Spleen (tissue), 11 donors: Measurements from ENCODE around the gene PALD1. TPM values are rescaled to one million over a fixed set of nuclear protein-coding genes. Genes with fewer than 3 reads are reported as not detected.
A peak's percentile ranks its signal among the peaks of the same experiment; 100 is the strongest.

Experiments
- DNase-seq: peaks from one replicate; pipeline ENCODE4 v3.0.0-alpha.2; 2020
- H3K27ac ChIP-seq, 8 donors: fragments of 200-600 bp; sonication (generic) in 7 of 8; 1 replicate in 4 of 8; 2 replicates in 4 of 8; pipeline versions ENCODE4 v1.5.0 to v1.8.0; 2016 to 2021; ENCODE audit warnings: inconsistent platforms in 4 of 8, mild to moderate bottlenecking in 4 of 8, moderate library complexity in 1 of 8
- H3K27me3 ChIP-seq, 7 donors: fragments of 200-600 bp; sonication (generic) in 6 of 7; replicated peaks in 1 of 7; 1 replicate in 4 of 7; 2 replicates in 3 of 7; pipeline versions ENCODE4 v1.5.0 to v1.8.0; 2016 to 2021; ENCODE audit warnings: inconsistent platforms in 3 of 7, mild to moderate bottlenecking in 1 of 7
- H3K36me3 ChIP-seq, 6 donors: fragments of 200-600 bp; sonication (generic) in 5 of 6; 1 replicate in 4 of 6; 2 replicates in 2 of 6; pipeline versions ENCODE4 v1.5.0 to v1.8.0; 2016 to 2021; ENCODE audit warnings: inconsistent platforms in 2 of 6
- H3K4me1 ChIP-seq, 6 donors: fragments of 200-600 bp; sonication (generic) in 5 of 6; 1 replicate in 3 of 6; 2 replicates in 3 of 6; pipeline versions ENCODE4 v1.5.0 to v1.8.0; 2016 to 2021; ENCODE audit warnings: inconsistent platforms in 3 of 6
- H3K4me3 ChIP-seq, 8 donors: fragments of 200-600 bp; sonication (generic) in 7 of 8; 1 replicate in 4 of 8; 2 replicates in 4 of 8; pipeline versions ENCODE4 v1.5.0 to v1.8.0; 2016 to 2021; ENCODE audit warnings: inconsistent platforms in 4 of 8, mild to moderate bottlenecking in 4 of 8, moderate library complexity in 2 of 8
- H3K9me3 ChIP-seq, 8 donors: fragments of 200-600 bp; sonication (generic) in 7 of 8; 1 replicate in 4 of 8; 2 replicates in 4 of 8; pipeline versions ENCODE4 v1.5.0 to v1.8.0; 2016 to 2021; ENCODE audit warnings: inconsistent platforms in 4 of 8
- POLR2A ChIP-seq, 3 donors: fragments of 450-650 bp; IDR thresholded peaks; one replicate each; pipeline ENCODE4 v1.5.1; 2017; ENCODE audit warnings: antibody characterized with exemption in 3 of 3, mild to moderate bottlenecking in 1 of 3
- POLR2AphosphoS5 ChIP-seq, 3 donors: sonication (generic); formaldehyde crosslinking; IDR thresholded peaks; one replicate each; pipeline ENCODE4 v1.5.1; 2017; ENCODE audit warnings: antibody characterized with exemption in 3 of 3
- WGBS, 5 donors: extraction: QIAGEN DNeasy Blood & Tissue Kit in 3 of 5; methylation state at CpG; one replicate each; pipeline versions ENCODE4 v1.1.5 to v1.1.7; 2013 to 2018; 5-methylcytosine and 5-hydroxymethylcytosine counted together
- intact Hi-C: fragments of 100-400 bp; cut with DNase I; formaldehyde crosslinking; loops from one replicate; pipeline ENCODE4 v1.15.0; 2023; ENCODE audit warnings: low total_unique reads
- polyA plus RNA-seq, 3 donors: library from polyadenylated mRNA; stranded (reverse); fragments of 200-250 nt; gene quantifications; one replicate each; pipeline ENCODE4 v1.2.1, GENCODE V29; 2013
- total RNA-seq, 7 donors: library from RNA; depleted of rRNA in 3 of 7; stranded (reverse); fragments of >200 nt in 3 of 7; fragmentation: NEBNext Ultra II Directional in 4 of 7; extraction: Animal tissue kit (Norgen Biotek cat#: 25700) in 4 of 7; gene quantifications; one replicate each; pipeline versions ENCODE4 v1.1.0 to v1.2.1, GENCODE V29; 2016 to 2021
- TF ChIP-seq, protein P1 (sequence below), 11 experiments: fragments of 200-600 bp in 7 of 11; fragments of 450-650 bp in 4 of 11; sonication (generic) in 4 of 11; IDR thresholded peaks in 8 of 11; conservative IDR thresholded peaks in 3 of 11; 1 replicate in 7 of 11; 2 replicates in 4 of 11; pipeline versions ENCODE4 v1.4.0 to v1.8.0; 2016 to 2021; ENCODE audit warnings: antibody characterized with exemption in 11 of 11, inconsistent platforms in 4 of 11, mild to moderate bottlenecking in 1 of 11
- donor health status: healthy with polysubstance abuse.
- donor health status: DM: no; HTN: no; CAD: no; lungs with moderate emphysema.
- donor health status: DM: no; HTN: no; CAD: no.
- donor health status: Bipolar disorder and iron deficiency.
- donor health status: healthy.
- donor health status: DM: no; HTN: no; CAD: no.
- donor health status: DM: yes; HTN: yes; CAD: no.

PALD1 gene
- total and polyA plus RNA-seq, 10 donors: 7.7 to 27.8 (median 19.5) TPM

DNA sequence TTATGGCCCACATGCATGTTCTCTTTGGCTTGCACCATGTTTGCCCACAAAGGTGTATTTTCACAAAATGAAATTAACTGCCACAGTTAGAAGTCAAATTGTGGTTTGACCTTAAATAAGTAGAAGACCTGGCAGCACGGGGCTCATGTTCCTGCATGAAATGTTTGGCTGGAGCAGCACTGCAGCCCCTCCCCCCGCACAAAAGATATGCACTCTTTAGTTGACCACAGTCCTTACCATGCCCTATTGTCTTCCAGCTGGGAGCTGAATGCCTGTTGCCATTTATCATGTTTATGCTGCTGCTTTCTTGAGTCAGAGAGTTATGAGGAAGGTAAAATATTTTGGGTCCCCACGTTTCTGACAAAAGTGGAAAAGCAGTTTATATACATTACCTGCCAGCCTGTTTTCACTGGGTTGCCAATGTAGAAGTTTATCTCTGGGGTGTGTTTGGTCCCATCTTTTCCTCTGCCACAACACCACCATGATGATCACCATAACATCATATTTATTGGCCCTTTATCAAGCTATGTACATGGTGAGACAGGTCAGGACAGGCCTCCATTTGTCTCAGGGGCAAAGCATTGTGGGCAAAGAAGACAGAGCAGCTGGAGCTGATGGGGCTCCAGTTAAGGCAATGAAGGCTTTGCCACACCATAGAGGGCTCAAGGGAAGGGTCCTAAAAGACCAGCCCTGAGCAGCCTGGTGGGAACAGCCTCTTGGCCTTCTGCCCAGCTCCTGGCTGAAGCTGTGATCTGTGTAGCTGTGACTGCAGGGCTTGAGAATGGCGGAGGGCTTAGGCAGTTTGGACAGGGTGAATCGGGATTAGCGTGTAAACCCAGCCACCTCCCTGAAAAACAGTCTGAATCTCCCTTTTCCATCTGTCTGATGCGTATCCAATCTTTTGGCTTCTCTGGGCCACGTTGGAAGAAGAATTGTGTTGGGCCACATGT lies 118.6 kb downstream of the PALD1 start:
- TF ChIP-seq POLR2A (IDR thresholded peaks at IDR 0.05): no peak
- no peak for TF ChIP-seq POLR2AphosphoS5 (IDR thresholded peaks at IDR 0.05)
- TF ChIP-seq, protein P1, sequence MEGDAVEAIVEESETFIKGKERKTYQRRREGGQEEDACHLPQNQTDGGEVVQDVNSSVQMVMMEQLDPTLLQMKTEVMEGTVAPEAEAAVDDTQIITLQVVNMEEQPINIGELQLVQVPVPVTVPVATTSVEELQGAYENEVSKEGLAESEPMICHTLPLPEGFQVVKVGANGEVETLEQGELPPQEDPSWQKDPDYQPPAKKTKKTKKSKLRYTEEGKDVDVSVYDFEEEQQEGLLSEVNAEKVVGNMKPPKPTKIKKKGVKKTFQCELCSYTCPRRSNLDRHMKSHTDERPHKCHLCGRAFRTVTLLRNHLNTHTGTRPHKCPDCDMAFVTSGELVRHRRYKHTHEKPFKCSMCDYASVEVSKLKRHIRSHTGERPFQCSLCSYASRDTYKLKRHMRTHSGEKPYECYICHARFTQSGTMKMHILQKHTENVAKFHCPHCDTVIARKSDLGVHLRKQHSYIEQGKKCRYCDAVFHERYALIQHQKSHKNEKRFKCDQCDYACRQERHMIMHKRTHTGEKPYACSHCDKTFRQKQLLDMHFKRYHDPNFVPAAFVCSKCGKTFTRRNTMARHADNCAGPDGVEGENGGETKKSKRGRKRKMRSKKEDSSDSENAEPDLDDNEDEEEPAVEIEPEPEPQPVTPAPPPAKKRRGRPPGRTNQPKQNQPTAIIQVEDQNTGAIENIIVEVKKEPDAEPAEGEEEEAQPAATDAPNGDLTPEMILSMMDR (IDR thresholded peaks at IDR 0.05 in 8 of 11, conservative IDR thresholded peaks at IDR 0.05 in 3 of 11): no peak
- Histone ChIP-seq H3K9me3 (no peaks in the 10 kb centered on the region), H3K27ac (no peak overlapping the region), H3K4me3 (no peak overlapping the region), H3K36me3 (peaks cover 0 to 41% (median 0%) of the 10 kb centered on the region in 6 donors), H3K27me3 (no peaks in the 10 kb centered on the region), H3K4me1 (peaks cover 0 to 52% (median 8%) of the 10 kb centered on the region in 6 donors)
- intact Hi-C loops: no loop called here
- 80 to 93% (median 87%) methylated on average over 8 of the region's 8 CpGs for WGBS, 5 donors
- DNase-seq: no peak

DNA sequence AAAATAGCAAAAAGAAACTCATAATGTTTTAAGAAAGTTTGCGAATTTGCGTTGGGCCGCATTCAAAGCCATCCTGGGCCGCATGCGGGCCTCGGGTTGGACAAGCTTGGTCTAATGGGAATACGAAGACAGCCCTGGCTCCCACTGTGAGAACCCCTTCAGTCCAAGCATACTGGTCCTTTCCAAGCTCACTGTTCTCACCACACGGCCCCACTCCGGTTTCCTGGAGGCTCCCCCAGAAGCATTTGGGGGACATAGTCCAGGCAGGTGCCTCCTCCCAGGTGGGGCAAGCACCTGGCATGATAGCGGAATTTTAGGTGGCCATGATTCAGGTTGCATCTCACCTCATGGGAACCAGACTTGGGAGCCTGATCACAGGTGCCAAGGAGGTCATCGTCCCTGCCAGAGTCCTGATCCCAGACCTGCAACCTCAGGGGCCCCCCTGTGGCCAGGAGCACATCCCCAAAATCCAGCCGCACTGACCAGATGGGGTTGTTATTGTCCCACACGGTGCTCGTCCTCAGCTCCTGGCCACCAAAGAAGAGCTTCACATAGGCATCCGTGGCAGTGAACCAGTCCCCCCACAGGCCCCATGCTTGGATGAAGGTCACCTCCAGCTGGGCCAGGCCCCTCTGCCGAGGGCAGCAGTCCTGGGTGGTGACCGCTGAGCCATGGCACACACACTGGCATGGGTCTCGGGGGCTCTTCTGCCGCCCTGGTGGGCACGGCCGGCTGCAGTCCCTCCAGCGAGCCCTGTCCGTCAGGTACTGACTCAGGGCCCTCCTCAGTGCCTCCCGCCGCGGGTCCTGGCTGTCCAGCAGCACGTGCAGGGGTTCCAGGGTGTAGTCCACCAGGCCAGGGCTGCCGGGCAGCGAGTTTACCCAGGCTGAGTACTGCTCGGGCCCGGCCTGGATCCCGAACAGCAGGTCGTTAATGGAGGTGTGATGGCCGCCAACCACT lies 119.6 kb downstream of the PALD1 start:
- peaks cover 0 to 41% (median 0%) of the 10 kb centered on the region in 6 donors for H3K36me3 ChIP-seq
- TF ChIP-seq POLR2A (IDR thresholded peaks at IDR 0.05) (no peak), POLR2AphosphoS5 (IDR thresholded peaks at IDR 0.05) (peak in 1 of 3 donors; percentile 53)
- TF ChIP-seq, protein P1 (IDR thresholded peaks at IDR 0.05 in 8 of 11, conservative IDR thresholded peaks at IDR 0.05 in 3 of 11): no peak
- H3K4me1 ChIP-seq: peaks cover 0 to 56% (median 8%) of the 10 kb centered on the region in 6 donors
- H3K27me3 ChIP-seq: no peaks in the 10 kb centered on the region
- 93 to 97% (median 96%) methylated on average over 13 to 34 of the region's 34 CpGs for WGBS, 5 donors
- no peak for DNase-seq
- no peaks in the 10 kb centered on the region for H3K9me3 ChIP-seq
- peak overlapping the region in 2 of 8 donors; percentile 39 to 68 for H3K4me3 ChIP-seq
- H3K27ac ChIP-seq: no peak overlapping the region
- intact Hi-C loops: no loop called here

DNA sequence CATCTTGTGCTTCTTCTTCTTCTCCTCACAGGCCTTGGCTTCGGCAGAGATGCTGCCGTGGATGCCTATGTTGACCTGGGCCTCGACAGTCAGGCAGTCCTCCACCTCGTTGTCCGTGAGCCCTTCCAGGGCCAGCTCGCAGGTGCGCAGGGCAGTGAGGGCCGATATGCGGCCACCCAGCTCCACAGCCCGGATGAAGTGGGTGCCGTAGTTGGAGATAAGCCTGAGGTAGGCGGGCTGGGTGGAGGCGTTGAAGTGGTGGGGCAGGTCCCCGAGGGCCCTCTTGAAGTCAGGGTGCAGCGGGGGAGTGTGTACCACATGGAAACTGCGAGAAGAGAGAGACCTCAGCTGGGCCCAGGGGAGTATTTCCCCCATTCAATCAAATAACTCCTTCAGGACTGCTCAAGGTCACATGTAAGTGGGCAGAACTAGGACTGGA lies 120.3 kb downstream of the PALD1 start:
- H3K27me3 ChIP-seq: no peaks in the 10 kb centered on the region
- intact Hi-C loops: no loop called here
- peak overlapping the region in 3 of 8 donors; percentile 12 to 68 (median 39) for H3K4me3 ChIP-seq
- TF ChIP-seq, protein P1 (IDR thresholded peaks at IDR 0.05 in 8 of 11, conservative IDR thresholded peaks at IDR 0.05 in 3 of 11): no peak
- peak in 1 of 3 donors; percentile 18 for TF ChIP-seq POLR2AphosphoS5 (IDR thresholded peaks at IDR 0.05)
- H3K27ac ChIP-seq: no peak overlapping the region
- H3K9me3 ChIP-seq: no peaks in the 10 kb centered on the region
- 79 to 89% (median 80%) methylated on average over 16 of the region's 16 CpGs for WGBS, 5 donors
- no peak for DNase-seq
- peaks cover 0 to 41% (median 0%) of the 10 kb centered on the region in 6 donors for H3K36me3 ChIP-seq
- peaks cover 0 to 64% (median 8%) of the 10 kb centered on the region in 6 donors for H3K4me1 ChIP-seq
